Measurements from ENCODE around the gene ERFE. TPM values are rescaled to one million over a fixed set of nuclear protein-coding genes. Genes with fewer than 3 reads are reported as not detected.

The ERFE gene
- total RNA-seq, 1 experiment from 2014 or later = 10.3 TPM

DNA sequence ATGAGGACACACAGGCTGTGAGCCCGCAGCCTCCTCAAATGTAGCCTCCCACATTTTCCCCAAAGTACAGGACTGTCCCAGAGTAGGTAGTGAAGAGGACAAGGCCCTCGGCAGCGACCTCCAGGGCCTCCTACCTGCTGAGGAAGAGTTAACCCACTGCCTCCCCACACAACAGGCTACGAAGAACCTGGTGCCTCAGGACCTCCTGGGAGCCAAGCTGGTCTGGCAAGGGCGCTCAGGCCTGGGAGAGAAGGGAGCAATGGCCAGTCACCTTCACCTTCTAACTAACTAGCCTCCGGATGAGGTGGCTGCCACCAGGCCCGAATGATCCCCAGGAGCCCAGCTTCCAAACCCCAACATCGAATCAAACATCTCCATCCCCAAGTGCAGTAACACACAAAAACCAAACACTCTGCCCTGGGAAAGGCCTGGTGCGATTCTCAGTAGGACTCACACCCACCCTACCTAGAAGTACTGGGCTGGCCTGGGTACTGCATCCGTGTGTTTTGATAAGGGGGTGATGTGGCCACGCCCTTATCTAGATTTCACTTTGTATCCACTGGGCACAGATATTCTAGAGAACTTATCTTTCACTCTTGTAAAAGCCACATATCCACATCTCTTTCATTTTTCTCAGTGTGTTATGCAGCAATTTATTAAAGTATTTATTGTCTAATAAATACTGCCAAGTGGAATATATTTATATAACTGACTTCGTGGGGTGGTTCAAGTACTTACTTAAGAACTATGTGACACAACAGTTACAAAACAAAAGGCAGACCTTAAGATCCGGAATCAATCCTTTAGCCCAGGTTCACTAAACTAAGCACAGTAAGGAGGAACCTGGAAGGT lies 9.7 kb downstream of the ERFE start:
- in situ Hi-C loops (cut with HindIII; ENCODE audit: low pct_unique_long_range_greater_than_20kb, low sequenced_read_pairs) (no loop called here), intact Hi-C loops (cut with micrococcal nuclease; ENCODE audit: unreplicated experiment) (no loop called here)
- Histone ChIP-seq H3K27ac (ENCODE audit: low read length) (no peak overlapping the region), H3K36me3 (ENCODE audit: control insufficient read depth, insufficient read depth, low read length) (peaks cover 6% of the 10 kb centered on the region), H3K4me1 (ENCODE audit: control insufficient read depth, insufficient read depth, low read length) (peaks cover 7% of the 10 kb centered on the region; the same call in 1 of the 2 replicates), H3K27me3 (ENCODE audit: control insufficient read depth, insufficient read depth, low read length) (no peaks in the 10 kb centered on the region), H3K4me3 (ENCODE audit: low read depth in 2 of 2, low read length in 2 of 2) (no peak overlapping the region), H3K9me3 (ENCODE audit: control insufficient read depth, insufficient read depth, low read depth, low read length) (no peaks in the 10 kb centered on the region)
- CTCF ChIA-PET = no interaction called here
- no TSS peak for BruUV-seq (replicated peaks)
- TF ChIP-seq, protein P1, sequence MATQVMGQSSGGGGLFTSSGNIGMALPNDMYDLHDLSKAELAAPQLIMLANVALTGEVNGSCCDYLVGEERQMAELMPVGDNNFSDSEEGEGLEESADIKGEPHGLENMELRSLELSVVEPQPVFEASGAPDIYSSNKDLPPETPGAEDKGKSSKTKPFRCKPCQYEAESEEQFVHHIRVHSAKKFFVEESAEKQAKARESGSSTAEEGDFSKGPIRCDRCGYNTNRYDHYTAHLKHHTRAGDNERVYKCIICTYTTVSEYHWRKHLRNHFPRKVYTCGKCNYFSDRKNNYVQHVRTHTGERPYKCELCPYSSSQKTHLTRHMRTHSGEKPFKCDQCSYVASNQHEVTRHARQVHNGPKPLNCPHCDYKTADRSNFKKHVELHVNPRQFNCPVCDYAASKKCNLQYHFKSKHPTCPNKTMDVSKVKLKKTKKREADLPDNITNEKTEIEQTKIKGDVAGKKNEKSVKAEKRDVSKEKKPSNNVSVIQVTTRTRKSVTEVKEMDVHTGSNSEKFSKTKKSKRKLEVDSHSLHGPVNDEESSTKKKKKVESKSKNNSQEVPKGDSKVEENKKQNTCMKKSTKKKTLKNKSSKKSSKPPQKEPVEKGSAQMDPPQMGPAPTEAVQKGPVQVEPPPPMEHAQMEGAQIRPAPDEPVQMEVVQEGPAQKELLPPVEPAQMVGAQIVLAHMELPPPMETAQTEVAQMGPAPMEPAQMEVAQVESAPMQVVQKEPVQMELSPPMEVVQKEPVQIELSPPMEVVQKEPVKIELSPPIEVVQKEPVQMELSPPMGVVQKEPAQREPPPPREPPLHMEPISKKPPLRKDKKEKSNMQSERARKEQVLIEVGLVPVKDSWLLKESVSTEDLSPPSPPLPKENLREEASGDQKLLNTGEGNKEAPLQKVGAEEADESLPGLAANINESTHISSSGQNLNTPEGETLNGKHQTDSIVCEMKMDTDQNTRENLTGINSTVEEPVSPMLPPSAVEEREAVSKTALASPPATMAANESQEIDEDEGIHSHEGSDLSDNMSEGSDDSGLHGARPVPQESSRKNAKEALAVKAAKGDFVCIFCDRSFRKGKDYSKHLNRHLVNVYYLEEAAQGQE (IDR thresholded peaks at IDR 0.05; ENCODE audit: insufficient read depth in 1 of 2, low read depth in 2 of 2, low read length in 1 of 2) = no peak
- no peak for TF ChIP-seq TCF7L2 (IDR thresholded peaks at IDR 0.05; ENCODE audit: low read depth, low read length)
- TF ChIP-seq SIN3A (IDR thresholded peaks at IDR 0.05; ENCODE audit: borderline replicate concordance, insufficient read depth, low read depth, low read length) = no peak
- TF ChIP-seq, protein P2, sequence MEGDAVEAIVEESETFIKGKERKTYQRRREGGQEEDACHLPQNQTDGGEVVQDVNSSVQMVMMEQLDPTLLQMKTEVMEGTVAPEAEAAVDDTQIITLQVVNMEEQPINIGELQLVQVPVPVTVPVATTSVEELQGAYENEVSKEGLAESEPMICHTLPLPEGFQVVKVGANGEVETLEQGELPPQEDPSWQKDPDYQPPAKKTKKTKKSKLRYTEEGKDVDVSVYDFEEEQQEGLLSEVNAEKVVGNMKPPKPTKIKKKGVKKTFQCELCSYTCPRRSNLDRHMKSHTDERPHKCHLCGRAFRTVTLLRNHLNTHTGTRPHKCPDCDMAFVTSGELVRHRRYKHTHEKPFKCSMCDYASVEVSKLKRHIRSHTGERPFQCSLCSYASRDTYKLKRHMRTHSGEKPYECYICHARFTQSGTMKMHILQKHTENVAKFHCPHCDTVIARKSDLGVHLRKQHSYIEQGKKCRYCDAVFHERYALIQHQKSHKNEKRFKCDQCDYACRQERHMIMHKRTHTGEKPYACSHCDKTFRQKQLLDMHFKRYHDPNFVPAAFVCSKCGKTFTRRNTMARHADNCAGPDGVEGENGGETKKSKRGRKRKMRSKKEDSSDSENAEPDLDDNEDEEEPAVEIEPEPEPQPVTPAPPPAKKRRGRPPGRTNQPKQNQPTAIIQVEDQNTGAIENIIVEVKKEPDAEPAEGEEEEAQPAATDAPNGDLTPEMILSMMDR (IDR thresholded peaks at IDR 0.05) = no peak
- no peak for TF ChIP-seq POLR2AphosphoS5 (IDR thresholded peaks at IDR 0.05; ENCODE audit: low read depth, low read length)
- POLR2A ChIA-PET = interaction anchor here (0.6 kb wide), 1 partner anchor 26 kb away, joined by 3 read pairs; no protein-coding TSS in a partner anchor
- ATAC-seq (no peak), DNase-seq (ENCODE audit: low read depth, low spot score) (no peak)

DNA sequence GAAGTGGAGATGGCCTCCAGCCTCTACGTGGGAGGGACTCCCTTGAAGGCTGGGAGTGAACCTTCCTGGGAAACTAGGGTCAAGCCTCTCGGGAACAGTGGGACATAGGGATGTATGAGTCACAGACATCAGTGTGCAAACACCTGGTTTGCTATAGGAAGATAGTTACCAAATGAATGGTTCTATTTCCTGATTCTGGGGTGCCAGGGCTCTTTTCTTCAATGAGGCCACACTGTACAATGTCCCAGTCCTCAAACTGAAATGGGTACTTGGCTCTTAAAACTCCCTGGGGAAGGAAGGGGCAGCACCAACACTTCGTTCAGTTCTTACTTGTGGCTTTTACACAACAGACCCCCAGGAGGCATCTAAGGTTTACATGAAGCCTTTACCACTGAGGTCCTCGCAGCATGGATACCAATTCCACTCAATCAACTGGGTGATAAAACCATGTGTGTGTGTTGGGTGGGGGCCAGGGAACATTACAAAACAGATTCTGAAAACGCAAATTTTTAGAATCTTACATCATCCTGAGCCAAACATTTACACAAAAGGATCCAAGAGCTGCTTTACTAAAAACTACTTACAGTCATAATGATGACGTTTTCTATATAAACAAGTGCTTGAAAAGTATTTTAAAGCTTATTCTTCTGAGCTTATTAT lies 10.4 kb downstream of the ERFE start:
- BruUV-seq (replicated peaks) = no TSS peak
- POLR2A ChIA-PET = no interaction called here
- Histone ChIP-seq H3K36me3 (ENCODE audit: control insufficient read depth, insufficient read depth, low read length) (peaks cover 6% of the 10 kb centered on the region), H3K9me3 (ENCODE audit: control insufficient read depth, insufficient read depth, low read depth, low read length) (no peaks in the 10 kb centered on the region), H3K4me1 (ENCODE audit: control insufficient read depth, insufficient read depth, low read length) (peaks cover 7% of the 10 kb centered on the region; the same call in 1 of the 2 replicates), H3K27ac (ENCODE audit: low read length) (peak overlapping the region; percentile 19; the same call in 1 of the 2 replicates), H3K27me3 (ENCODE audit: control insufficient read depth, insufficient read depth, low read length) (no peaks in the 10 kb centered on the region), H3K4me3 (ENCODE audit: low read depth in 2 of 2, low read length in 2 of 2) (no peak overlapping the region)
- intact Hi-C loops (cut with micrococcal nuclease; ENCODE audit: unreplicated experiment) (no loop called here), in situ Hi-C loops (cut with HindIII; ENCODE audit: low pct_unique_long_range_greater_than_20kb, low sequenced_read_pairs) (no loop called here)
- DNase-seq (ENCODE audit: low read depth, low spot score) (peak; percentile 28), ATAC-seq (no peak)
- CTCF ChIA-PET = interaction anchor here (0.7 kb wide), 1 partner anchor 42 kb away, joined by 3 read pairs; no protein-coding TSS in a partner anchor
- TF ChIP-seq, protein P1 (IDR thresholded peaks at IDR 0.05; ENCODE audit: insufficient read depth in 1 of 2, low read depth in 2 of 2, low read length in 1 of 2) = no peak
- TF ChIP-seq TCF7L2 (IDR thresholded peaks at IDR 0.05; ENCODE audit: low read depth, low read length) (no peak), SIN3A (IDR thresholded peaks at IDR 0.05; ENCODE audit: borderline replicate concordance, insufficient read depth, low read depth, low read length) (no peak), POLR2AphosphoS5 (IDR thresholded peaks at IDR 0.05; ENCODE audit: low read depth, low read length) (no peak)
- TF ChIP-seq, protein P2 (IDR thresholded peaks at IDR 0.05) = no peak
